ENCODE results near the gene DDX25. TPM values are rescaled to one million over a fixed set of nuclear protein-coding genes. Genes with fewer than 3 reads are reported as not detected.

Gene DDX25
- total and polyA plus RNA-seq, 4 donors = 0.14 to 0.37 (median 0.17) TPM

DNA sequence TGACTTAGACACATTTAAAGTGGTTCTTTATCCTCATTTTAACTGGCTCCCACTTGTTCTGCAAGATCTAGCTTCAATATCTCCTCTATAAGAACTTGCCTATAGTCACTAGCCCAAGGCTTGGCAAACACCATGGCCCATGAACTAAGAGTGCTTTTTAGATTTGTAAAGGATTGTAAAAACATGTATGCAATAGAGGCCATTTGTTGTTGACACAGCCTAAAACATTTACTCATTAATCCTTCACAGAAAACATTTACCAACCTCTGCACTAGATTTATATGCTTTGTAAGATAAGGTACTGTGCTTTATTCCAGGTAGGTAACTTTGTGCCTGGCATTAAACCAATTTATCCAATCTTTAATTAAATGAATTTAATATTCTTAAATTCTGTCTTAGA lies 11.3 kb upstream of the DDX25 start:
- H3K36me3 ChIP-seq (ENCODE audit: control insufficient read depth in 4 of 4, insufficient read depth in 4 of 4, low read length in 4 of 4) = peaks cover 3 to 22% (median 9%) of the 10 kb centered on the region in 4 donors
- TF ChIP-seq, protein P1, sequence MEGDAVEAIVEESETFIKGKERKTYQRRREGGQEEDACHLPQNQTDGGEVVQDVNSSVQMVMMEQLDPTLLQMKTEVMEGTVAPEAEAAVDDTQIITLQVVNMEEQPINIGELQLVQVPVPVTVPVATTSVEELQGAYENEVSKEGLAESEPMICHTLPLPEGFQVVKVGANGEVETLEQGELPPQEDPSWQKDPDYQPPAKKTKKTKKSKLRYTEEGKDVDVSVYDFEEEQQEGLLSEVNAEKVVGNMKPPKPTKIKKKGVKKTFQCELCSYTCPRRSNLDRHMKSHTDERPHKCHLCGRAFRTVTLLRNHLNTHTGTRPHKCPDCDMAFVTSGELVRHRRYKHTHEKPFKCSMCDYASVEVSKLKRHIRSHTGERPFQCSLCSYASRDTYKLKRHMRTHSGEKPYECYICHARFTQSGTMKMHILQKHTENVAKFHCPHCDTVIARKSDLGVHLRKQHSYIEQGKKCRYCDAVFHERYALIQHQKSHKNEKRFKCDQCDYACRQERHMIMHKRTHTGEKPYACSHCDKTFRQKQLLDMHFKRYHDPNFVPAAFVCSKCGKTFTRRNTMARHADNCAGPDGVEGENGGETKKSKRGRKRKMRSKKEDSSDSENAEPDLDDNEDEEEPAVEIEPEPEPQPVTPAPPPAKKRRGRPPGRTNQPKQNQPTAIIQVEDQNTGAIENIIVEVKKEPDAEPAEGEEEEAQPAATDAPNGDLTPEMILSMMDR (IDR thresholded peaks at IDR 0.05; ENCODE audit: control extremely low read depth, extremely low read depth) = no peak
- peaks cover 0 to 3% (median 0%) of the 10 kb centered on the region in 5 donors for H3K4me1 ChIP-seq (ENCODE audit: control insufficient read depth in 5 of 5, insufficient read depth in 5 of 5, low read length in 5 of 5)
- ATAC-seq (ENCODE audit: insufficient read depth, low FRiP score) = no peak
- H3K27ac ChIP-seq (ENCODE audit: low read depth in 1 of 2, low read length in 1 of 2) = no peak overlapping the region
- H3K27me3 ChIP-seq (ENCODE audit: control insufficient read depth in 3 of 3, insufficient read depth in 3 of 3, low read length in 2 of 3) = no peaks in the 10 kb centered on the region
- no peak for DNase-seq
- no peaks in the 10 kb centered on the region for H3K9me3 ChIP-seq (ENCODE audit: control insufficient read depth in 4 of 4, insufficient read depth in 3 of 4, low read length in 3 of 4)
- no peak overlapping the region for H3K4me3 ChIP-seq
- H3K9ac ChIP-seq (ENCODE audit: insufficient read depth in 1 of 2, low read length in 2 of 2) = no peak overlapping the region

DNA sequence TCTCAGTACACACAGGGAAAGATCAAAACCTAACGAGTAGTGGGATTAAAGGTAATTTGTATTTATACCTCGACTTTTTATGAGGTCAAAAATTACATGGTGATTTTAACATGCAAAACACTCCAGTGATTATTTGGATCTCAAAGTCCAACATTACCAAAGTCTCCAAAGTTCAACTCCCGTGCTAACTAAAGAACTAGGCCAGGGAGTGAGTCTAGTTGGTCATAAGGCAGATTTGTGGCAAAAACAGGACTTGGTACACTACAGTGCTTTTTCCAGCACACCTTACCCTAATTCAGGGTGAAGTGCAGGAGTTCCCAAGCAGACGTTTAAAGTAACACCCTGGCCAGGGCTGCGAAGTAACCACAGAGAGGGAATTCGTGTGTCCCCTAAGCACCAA lies 2.4 kb upstream of the DDX25 start:
- Histone ChIP-seq H3K4me3 (no peak overlapping the region), H3K36me3 (ENCODE audit: control insufficient read depth in 4 of 4, insufficient read depth in 4 of 4, low read length in 4 of 4) (peaks cover 5 to 15% (median 8%) of the 10 kb centered on the region in 4 donors), H3K9ac (ENCODE audit: insufficient read depth in 1 of 2, low read length in 2 of 2) (no peak overlapping the region), H3K27me3 (ENCODE audit: control insufficient read depth in 3 of 3, insufficient read depth in 3 of 3, low read length in 2 of 3) (peaks cover 0 to 13% (median 12%) of the 10 kb centered on the region in 3 donors), H3K9me3 (ENCODE audit: control insufficient read depth in 4 of 4, insufficient read depth in 3 of 4, low read length in 3 of 4) (no peaks in the 10 kb centered on the region), H3K27ac (ENCODE audit: low read depth in 1 of 2, low read length in 1 of 2) (no peak overlapping the region), H3K4me1 (ENCODE audit: control insufficient read depth in 5 of 5, insufficient read depth in 5 of 5, low read length in 5 of 5) (peaks cover 0 to 14% (median 9%) of the 10 kb centered on the region in 5 donors)
- ATAC-seq (ENCODE audit: insufficient read depth, low FRiP score) (no peak), DNase-seq (no peak)
- TF ChIP-seq, protein P1 (IDR thresholded peaks at IDR 0.05; ENCODE audit: control extremely low read depth, extremely low read depth) = no peak
- WGBS, 2 donors = 86 to 87% methylated on average over 6 of the region's 6 CpGs

DNA sequence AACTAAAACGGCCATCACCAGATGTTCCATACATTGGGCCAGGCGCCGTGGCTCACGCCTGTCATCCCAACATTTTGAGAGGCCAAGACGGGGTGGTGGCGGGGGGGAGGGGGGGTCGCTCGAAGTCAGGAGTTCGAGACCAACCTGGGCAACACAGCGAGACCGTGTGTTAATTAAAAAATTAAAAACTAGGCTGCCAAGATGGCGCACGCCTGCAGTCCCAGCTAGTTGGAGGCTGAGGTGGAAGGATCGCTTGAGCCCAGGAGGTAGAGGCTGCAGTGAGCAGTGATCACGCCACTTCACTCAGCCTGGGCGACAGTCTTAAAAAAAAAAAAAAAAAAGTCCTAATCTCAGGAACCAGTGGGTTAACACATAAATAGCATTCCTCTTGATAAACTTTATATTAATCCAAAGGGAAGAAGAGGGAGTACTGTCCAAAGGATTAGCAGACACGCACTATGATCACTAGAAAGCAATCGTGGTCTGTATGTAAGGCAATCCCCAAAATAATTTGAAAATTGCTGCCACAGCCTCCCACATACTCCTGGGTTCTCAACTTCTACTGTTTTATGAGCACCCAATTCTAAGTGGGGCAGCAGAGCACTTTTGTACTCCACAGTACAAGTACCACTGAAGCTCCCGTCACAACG lies 1.9 kb upstream of the DDX25 start:
- 50 to 53% methylated on average over 20 of the region's 20 CpGs for WGBS, 2 donors
- peak overlapping the region; percentile 76 for H3K4me3 ChIP-seq
- peaks cover 5 to 15% (median 8%) of the 10 kb centered on the region in 4 donors for H3K36me3 ChIP-seq (ENCODE audit: control insufficient read depth in 4 of 4, insufficient read depth in 4 of 4, low read length in 4 of 4)
- peak overlapping the region; percentile 84 to 88 for H3K27ac ChIP-seq (ENCODE audit: low read depth in 1 of 2, low read length in 1 of 2)
- H3K27me3 ChIP-seq (ENCODE audit: control insufficient read depth in 3 of 3, insufficient read depth in 3 of 3, low read length in 2 of 3) = peaks cover 0 to 13% (median 12%) of the 10 kb centered on the region in 3 donors
- peaks cover 0 to 14% (median 9%) of the 10 kb centered on the region in 5 donors for H3K4me1 ChIP-seq (ENCODE audit: control insufficient read depth in 5 of 5, insufficient read depth in 5 of 5, low read length in 5 of 5)
- no peak for ATAC-seq (ENCODE audit: insufficient read depth, low FRiP score)
- peak in 1 of 3 donors; percentile 4 for DNase-seq
- TF ChIP-seq, protein P1 (IDR thresholded peaks at IDR 0.05; ENCODE audit: control extremely low read depth, extremely low read depth) = no peak
- peak overlapping the region; percentile 67 to 69 for H3K9ac ChIP-seq (ENCODE audit: insufficient read depth in 1 of 2, low read length in 2 of 2)
- no peaks in the 10 kb centered on the region for H3K9me3 ChIP-seq (ENCODE audit: control insufficient read depth in 4 of 4, insufficient read depth in 3 of 4, low read length in 3 of 4)
